Left ventricle myocardium inferior (tissue), 1 donor: Measurements from ENCODE around the gene IQSEC3. TPM values are rescaled to one million over a fixed set of nuclear protein-coding genes. Genes with fewer than 3 reads are reported as not detected.
"Not testable (repeated sequence)": the region's sequence is repeated elsewhere in the genome, so short reads cannot be mapped to it uniquely, and the experiment has no call there.

Source experiments
- DNase-seq: peaks from one replicate; pipeline ENCODE4 v3.0.0-alpha.2; 2020
- H3K27ac ChIP-seq: fragments of 200-600 bp; replicated peaks from 2 replicates; pipeline ENCODE4 v1.8.0; 2021
- H3K27me3 ChIP-seq: fragments of 200-600 bp; 2 replicates; pipeline ENCODE4 v1.8.0; 2021; ENCODE audit warnings: low read depth
- H3K36me3 ChIP-seq: fragments of 200-600 bp; 2 replicates; pipeline ENCODE4 v1.8.0; 2021
- H3K4me1 ChIP-seq: fragments of 200-600 bp; 2 replicates; pipeline ENCODE4 v1.8.0; 2021
- H3K4me3 ChIP-seq: fragments of 200-600 bp; 2 replicates; pipeline ENCODE4 v1.8.0; 2021; ENCODE audit warnings: mild to moderate bottlenecking, moderate library complexity
- H3K9me3 ChIP-seq: fragments of 200-600 bp; replicated peaks from 2 replicates; pipeline ENCODE4 v1.8.0; 2021
- CTCF ChIP-seq: fragments of 200-600 bp; IDR thresholded peaks from 2 replicates; pipeline ENCODE4 v1.8.0; 2021; ENCODE audit warnings: antibody characterized with exemption, mild to moderate bottlenecking, borderline replicate concordance
- intact Hi-C: fragments of 100-400 bp; cut with micrococcal nuclease; formaldehyde crosslinking; loops from one replicate; pipeline ENCODE4 v1.11.0; 2022
- total RNA-seq: library from RNA; stranded (reverse); fragmentation: NEBNext Ultra II Directional; extraction: Animal tissue kit (Norgen Biotek cat#: 25700); gene quantifications from one replicate; pipeline ENCODE4 v1.2.1, GENCODE V29; 2021
- donor health status: DM: no; HTN: yes; CAD: no; lungs with severe emphysema.

Gene IQSEC3
- total RNA-seq, 1 donor from 2014 or later = 0.69 TPM

- Histone ChIP-seq H3K4me3 (no peak overlapping the region), H3K4me1 (peaks cover 42% of the 10 kb centered on the region), H3K9me3 (no peaks in the 10 kb centered on the region), H3K27me3 (no peaks in the 10 kb centered on the region), H3K27ac (peak overlapping the region; percentile 23), H3K36me3 (no peaks in the 10 kb centered on the region)
- intact Hi-C loops = no loop called here
- no peak for TF ChIP-seq CTCF
- peak; percentile 10 for DNase-seq
Measured at GRCh38 chr12:184811-185575, 118.4 kb downstream of the IQSEC3 start.

GRCh38 chr12:185576-185955 is 119.0 kb downstream of the IQSEC3 start:
- no peaks in the 10 kb centered on the region for H3K36me3 ChIP-seq
- peaks cover 36% of the 10 kb centered on the region for H3K4me1 ChIP-seq
- H3K27me3 ChIP-seq = no peaks in the 10 kb centered on the region
- H3K4me3 ChIP-seq = no peak overlapping the region
- no peaks in the 10 kb centered on the region for H3K9me3 ChIP-seq
- DNase-seq = no peak
- no peak for TF ChIP-seq CTCF
- intact Hi-C loops = no loop called here
- H3K27ac ChIP-seq = no peak overlapping the region

- H3K4me1 ChIP-seq = peaks cover 30% of the 10 kb centered on the region
- H3K27ac ChIP-seq = no peak overlapping the region
- peaks cover 4% of the 10 kb centered on the region for H3K27me3 ChIP-seq
- no peak for TF ChIP-seq CTCF
- H3K36me3 ChIP-seq = no peaks in the 10 kb centered on the region
- H3K4me3 ChIP-seq = no peak overlapping the region
- H3K9me3 ChIP-seq = no peaks in the 10 kb centered on the region
- no peak for DNase-seq
- intact Hi-C loops = no loop called here
Measured at GRCh38 chr12:186006-186625, 119.5 kb downstream of the IQSEC3 start.

GRCh38 chr12:187986-188909 is 121.7 kb downstream of the IQSEC3 start:
- H3K9me3 ChIP-seq, H3K27me3 ChIP-seq, intact Hi-C loops, H3K36me3 ChIP-seq: not testable (repeated sequence)
- Histone ChIP-seq H3K4me3 (peak overlapping the region; percentile 66), H3K4me1 (peaks cover 14% of the 10 kb centered on the region), H3K27ac (peak overlapping the region; percentile 57)
- peak; percentile 12 for DNase-seq

- peaks cover 12% of the 10 kb centered on the region for H3K27me3 ChIP-seq
- H3K9me3 ChIP-seq = no peaks in the 10 kb centered on the region
- peak overlapping the region; percentile 66 for H3K4me3 ChIP-seq
- peak; percentile 55 for DNase-seq
- peak; percentile 92 for TF ChIP-seq CTCF
- peaks cover 14% of the 10 kb centered on the region for H3K4me1 ChIP-seq
- H3K27ac ChIP-seq = peak overlapping the region; percentile 57
- intact Hi-C loops = no loop called here
- no peaks in the 10 kb centered on the region for H3K36me3 ChIP-seq
Measured at GRCh38 chr12:188910-189621, 122.5 kb downstream of the IQSEC3 start.
